Hepatocyte (in vitro differentiated cells): ENCODE results near the gene HID1. TPM values are rescaled to one million over a fixed set of nuclear protein-coding genes. Genes with fewer than 3 reads are reported as not detected.

Source experiments
- DNase-seq: peaks from one replicate; pipeline ENCODE4 v3.0.0-alpha.2; 2016; ENCODE audit warnings: low spot score
- H2AFZ ChIP-seq: fragments of 200-600 bp; sonication (generic); 2 replicates; pipeline ENCODE4 v1.6.0; 2016; ENCODE audit warnings: antibody characterized with exemption, mild to moderate bottlenecking
- H3K27ac ChIP-seq: fragments of 200-600 bp; sonication (generic); 2 replicates; pipeline ENCODE4 v1.5.1; 2016; ENCODE audit warnings: mild to moderate bottlenecking
- H3K27me3 ChIP-seq: fragments of 200-600 bp; sonication (generic); 2 replicates; pipeline ENCODE4 v1.6.1; 2016
- H3K36me3 ChIP-seq: fragments of 200-600 bp; sonication (generic); replicated peaks from 2 replicates; pipeline ENCODE4 v1.5.1; 2016; ENCODE audit warnings: low read depth; ENCODE audit not compliant: insufficient read depth
- H3K4me1 ChIP-seq: fragments of 200-600 bp; sonication (generic); 2 replicates; pipeline ENCODE4 v1.5.1; 2016; ENCODE audit warnings: mild to moderate bottlenecking, moderate library complexity; ENCODE audit not compliant: insufficient read depth
- H3K4me2 ChIP-seq: fragments of 200-600 bp; sonication (generic); 2 replicates; pipeline ENCODE4 v1.6.0; 2016
- H3K4me3 ChIP-seq: fragments of 200-600 bp; sonication (generic); 2 replicates; pipeline ENCODE4 v1.5.1; 2016; ENCODE audit warnings: mild to moderate bottlenecking
- H3K79me2 ChIP-seq: fragments of 200-600 bp; sonication (generic); 2 replicates; pipeline ENCODE4 v1.6.0; 2017; ENCODE audit warnings: mild to moderate bottlenecking
- H3K9me2 ChIP-seq: fragments of 200-600 bp; sonication (generic); replicated peaks from 2 replicates; pipeline ENCODE4 v1.6.0; 2017; ENCODE audit warnings: mild to moderate bottlenecking; ENCODE audit not compliant: insufficient read depth
- H3K9me3 ChIP-seq: fragments of 200-600 bp; sonication (generic); 2 replicates; pipeline ENCODE4 v1.5.1; 2016; ENCODE audit warnings: low read depth, mild to moderate bottlenecking
- H4K20me1 ChIP-seq: fragments of 200-600 bp; sonication (generic); 2 replicates; pipeline ENCODE4 v1.6.0; 2016; ENCODE audit warnings: mild to moderate bottlenecking; ENCODE audit not compliant: insufficient read depth, poor library complexity, severe bottlenecking
- CTCF ChIP-seq: fragments of 200-600 bp; sonication (generic); IDR thresholded peaks from 2 replicates; pipeline ENCODE4 v1.5.1; 2016; ENCODE audit warnings: antibody characterized with exemption, mild to moderate bottlenecking; ENCODE audit not compliant: poor library complexity
- EZH2 ChIP-seq: fragments of 200-600 bp; sonication (generic); IDR thresholded peaks from 2 replicates; pipeline ENCODE4 v1.6.1; 2016; ENCODE audit warnings: antibody characterized with exemption, mild to moderate bottlenecking, borderline replicate concordance
- EZH2phosphoT487 ChIP-seq: fragments of 200-600 bp; sonication (generic); IDR thresholded peaks from one replicate; pipeline ENCODE4 v1.6.1; 2018; ENCODE audit warnings: antibody characterized with exemption, mild to moderate bottlenecking, low read depth, moderate library complexity; ENCODE audit not compliant: unreplicated experiment, severe bottlenecking
- WGBS: methylation state at CpG from one replicate; pipeline ENCODE4 v1.1.6; 2016; ENCODE audit warnings: low lambda C conversion rate; ENCODE audit errors: missing lambda C conversion rate; 5-methylcytosine and 5-hydroxymethylcytosine counted together
- polyA plus RNA-seq: library from polyadenylated mRNA; unstranded; fragments of >200 nt; fragmentation: Nextera tagmentation; extraction: Ambion mirVana; gene quantifications from 2 replicates; pipeline ENCODE4 v1.2.1, GENCODE V29; 2016
- total RNA-seq: library from RNA; depleted of rRNA; stranded (reverse); fragments of >200 nt; gene quantifications from 2 replicates; pipeline ENCODE4 v1.2.3, GENCODE V29; 2014

Gene HID1
- total and polyA plus RNA-seq, 2 experiments from 2014 or later = 15.3 to 43.4 TPM

DNA sequence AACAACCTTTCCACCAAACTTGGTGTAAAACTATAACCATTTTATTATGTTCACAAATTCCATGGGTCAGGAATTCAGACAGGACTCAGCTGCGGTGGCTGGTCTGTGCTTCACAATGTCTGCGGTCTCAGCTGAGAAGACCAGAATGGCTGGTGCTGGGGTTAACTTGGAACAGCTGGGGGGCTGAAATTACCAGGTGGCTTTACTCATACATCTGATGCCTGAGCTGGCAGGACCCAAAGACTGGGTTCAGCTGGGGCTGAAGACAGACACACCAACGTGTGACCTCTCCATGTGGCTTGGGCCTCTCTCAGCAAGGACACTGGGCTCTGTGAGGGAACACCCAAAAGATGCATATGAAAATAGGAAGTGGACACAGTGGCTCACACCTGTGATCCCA lies 5.7 kb upstream of the HID1 start:
- H3K27ac ChIP-seq = no peak overlapping the region
- H3K27me3 ChIP-seq = peaks cover 7% of the 10 kb centered on the region
- no peak overlapping the region for H3K4me3 ChIP-seq
- peaks cover 6% of the 10 kb centered on the region for H3K4me1 ChIP-seq
- no peak overlapping the region for H3K4me2 ChIP-seq
- no peaks in the 10 kb centered on the region for H3K36me3 ChIP-seq
- 82% methylated on average over 3 of the region's 3 CpGs for WGBS
- H2AFZ ChIP-seq = no peak overlapping the region
- H3K9me3 ChIP-seq = no peaks in the 10 kb centered on the region
- H3K79me2 ChIP-seq = no peaks in the 10 kb centered on the region
- DNase-seq = no peak
- H4K20me1 ChIP-seq = no peaks in the 10 kb centered on the region
- H3K9me2 ChIP-seq = no peaks in the 10 kb centered on the region
- no peak for TF ChIP-seq CTCF
- TF ChIP-seq EZH2 = no peak
- TF ChIP-seq EZH2phosphoT487 = no peak

GRCh38 chr17:74977802-74978201 lies 5.2 kb upstream of the HID1 start:
- H3K27ac ChIP-seq = no peak overlapping the region
- H3K27me3 ChIP-seq = peaks cover 11% of the 10 kb centered on the region
- no peak overlapping the region for H2AFZ ChIP-seq
- no peaks in the 10 kb centered on the region for H4K20me1 ChIP-seq
- 88% methylated on average over 3 of the region's 3 CpGs for WGBS
- H3K4me1 ChIP-seq = peaks cover 10% of the 10 kb centered on the region
- no peak for DNase-seq
- H3K4me3 ChIP-seq = no peak overlapping the region
- H3K4me2 ChIP-seq = no peak overlapping the region
- H3K9me3 ChIP-seq = no peaks in the 10 kb centered on the region
- TF ChIP-seq EZH2phosphoT487 (no peak), EZH2 (no peak), CTCF (no peak)
- H3K36me3 ChIP-seq = no peaks in the 10 kb centered on the region
- H3K79me2 ChIP-seq = no peaks in the 10 kb centered on the region
- H3K9me2 ChIP-seq = no peaks in the 10 kb centered on the region

- DNase-seq = no peak
- Histone ChIP-seq H3K27me3 (peaks cover 11% of the 10 kb centered on the region), H3K9me2 (no peaks in the 10 kb centered on the region), H3K4me2 (no peak overlapping the region), H3K27ac (no peak overlapping the region), H3K36me3 (no peaks in the 10 kb centered on the region), H3K4me3 (no peak overlapping the region), H3K79me2 (peaks cover 5% of the 10 kb centered on the region), H2AFZ (no peak overlapping the region), H4K20me1 (no peaks in the 10 kb centered on the region), H3K4me1 (peaks cover 14% of the 10 kb centered on the region), H3K9me3 (no peaks in the 10 kb centered on the region)
- WGBS = 86% methylated on average over 4 of the region's 4 CpGs
- TF ChIP-seq CTCF (no peak), EZH2phosphoT487 (no peak), EZH2 (no peak)
Measured at GRCh38 chr17:74975943-74976342, 3.4 kb upstream of the HID1 start.

- H2AFZ ChIP-seq = peak overlapping the region; percentile 66
- H3K27ac ChIP-seq = no peak overlapping the region
- WGBS = 24% methylated on average over 16 of the region's 17 CpGs
- TF ChIP-seq CTCF = no peak
- TF ChIP-seq EZH2 = peak; percentile 39
- H3K4me3 ChIP-seq = peak overlapping the region; percentile 79
- peak overlapping the region; percentile 99 for H3K4me2 ChIP-seq
- H3K9me2 ChIP-seq = no peaks in the 10 kb centered on the region
- H3K79me2 ChIP-seq = peaks cover 21% of the 10 kb centered on the region
- no peaks in the 10 kb centered on the region for H4K20me1 ChIP-seq
- H3K36me3 ChIP-seq = no peaks in the 10 kb centered on the region
- peaks cover 25% of the 10 kb centered on the region for H3K4me1 ChIP-seq
- H3K9me3 ChIP-seq = no peaks in the 10 kb centered on the region
- no peak for DNase-seq
- H3K27me3 ChIP-seq = peaks cover 11% of the 10 kb centered on the region
Measured at GRCh38 chr17:74972973-74973328, 392 bp upstream of the HID1 start.
